Stimulated activated CD8-positive, alpha-beta memory T cell treated with anti-CD3 and anti-CD28 coated beads, Interleukin-4, amount 100 ng/mL, for 1 hour (primary cell): ENCODE results near the gene AMOT.
A peak's percentile ranks its signal among the peaks of the same experiment; 100 is the strongest.

ENCODE experiments used
- DNase-seq, 2 donors: peaks; one replicate each; pipeline ENCODE4 v3.0.0-alpha.2; 2020; ENCODE audit warnings: low read depth in 2 of 2, low spot score in 1 of 2

Gene AMOT

GRCh38 chrX:112841114-112841819, 636 bp upstream of the AMOT start:
- DNase-seq, result peak; percentile 26 to 55

- no peak for DNase-seq
Measured at GRCh38 chrX:112839856-112840255, 775 bp downstream of the AMOT start.

- no peak for DNase-seq
Measured at GRCh38 chrX:112837531-112837930, 3.1 kb downstream of the AMOT start.

- DNase-seq, result no peak
Measured at GRCh38 chrX:112835019-112835418, 5.6 kb downstream of the AMOT start.

DNA sequence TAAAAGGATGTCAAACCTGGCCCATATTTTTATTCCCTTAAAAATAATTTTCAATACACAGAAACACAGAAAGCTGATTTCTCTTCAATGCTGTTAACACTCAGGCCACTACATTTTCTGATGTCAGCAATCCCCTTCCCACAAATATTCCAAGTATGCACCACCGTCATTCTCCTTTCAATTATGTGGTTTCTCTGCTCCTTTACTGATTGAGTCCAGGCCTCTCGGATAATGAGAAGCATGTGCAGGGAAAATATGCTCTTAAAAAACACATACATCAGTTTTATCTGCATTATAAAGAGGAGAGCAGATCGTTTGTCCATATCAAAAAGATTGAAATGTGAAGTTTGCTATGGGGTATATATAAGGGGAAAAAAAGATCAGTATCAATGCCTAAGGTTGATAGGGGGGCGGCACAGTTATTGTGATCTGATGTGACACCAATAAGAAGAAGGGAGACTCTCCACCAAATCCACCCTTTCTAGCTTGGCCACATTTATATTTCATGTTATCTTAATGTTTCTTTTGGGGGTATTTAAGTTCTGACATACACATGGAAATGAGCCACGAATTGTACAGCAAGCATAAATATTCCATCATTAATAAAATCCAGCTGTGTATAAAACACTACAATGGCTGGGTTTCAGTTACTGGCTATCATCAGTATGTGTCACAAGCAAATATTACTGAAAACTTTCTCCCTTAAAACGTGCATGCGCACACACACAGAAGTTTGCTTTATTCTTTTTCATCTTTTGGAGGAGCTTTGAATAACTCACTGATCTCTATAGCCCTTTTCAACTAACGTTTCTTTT, 6.4 kb downstream of the AMOT start:
- no peak for DNase-seq

- DNase-seq, result no peak
Measured at GRCh38 chrX:112832481-112833095, 8.0 kb downstream of the AMOT start.

DNA sequence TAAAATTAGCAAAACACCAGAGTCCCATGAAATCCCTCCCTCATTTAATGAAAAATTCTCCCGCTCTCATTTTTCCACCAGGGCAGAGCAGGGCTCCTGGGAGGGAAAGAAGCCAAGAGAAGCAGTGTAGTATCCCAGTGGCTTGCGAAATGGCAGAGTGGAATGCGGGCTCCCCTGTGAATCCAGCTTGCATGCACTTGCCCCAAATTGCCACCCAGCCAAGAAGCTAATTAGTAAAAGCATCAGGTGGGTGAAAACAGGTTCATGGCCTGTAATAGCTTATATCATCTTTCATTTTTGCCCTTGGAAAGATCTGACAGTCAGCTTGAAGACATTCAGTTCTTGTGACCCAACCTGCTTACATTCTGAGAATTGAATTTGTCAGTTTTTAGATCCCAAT, 10.1 kb downstream of the AMOT start:
- DNase-seq, result no peak

DNA sequence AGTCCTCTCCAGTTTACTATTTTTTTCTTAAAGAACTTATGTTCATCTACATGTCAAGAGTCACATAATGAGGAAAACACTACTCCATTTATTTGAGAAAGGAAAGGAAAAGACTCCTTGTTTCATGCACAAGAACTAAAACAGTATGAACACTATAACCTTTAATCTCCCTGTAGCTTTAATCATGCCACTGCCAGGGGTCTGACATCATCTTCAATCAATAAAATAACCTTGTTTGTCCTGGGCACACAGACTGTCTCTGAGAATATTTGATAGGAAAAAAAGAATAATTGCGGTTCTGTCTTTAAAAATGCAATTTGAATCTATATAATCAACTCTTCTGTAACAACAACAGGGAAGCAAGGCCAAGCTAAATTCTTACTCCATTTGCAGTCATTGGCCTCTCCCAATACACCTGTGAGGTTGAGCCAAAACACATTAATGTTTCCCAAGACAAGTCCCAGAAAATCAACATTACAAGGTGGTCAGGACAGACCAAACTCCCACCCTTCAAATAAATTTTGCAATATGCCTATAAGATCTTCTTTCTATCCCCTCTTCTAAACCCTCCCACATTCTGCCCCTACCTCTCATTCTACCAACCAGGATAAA, 13.2 kb downstream of the AMOT start:
- DNase-seq, result no peak

- DNase-seq, result no peak
Measured at GRCh38 chrX:112826023-112826422, 14.6 kb downstream of the AMOT start.

GRCh38 chrX:112822892-112823291, 17.7 kb downstream of the AMOT start:
- DNase-seq, result no peak

DNA sequence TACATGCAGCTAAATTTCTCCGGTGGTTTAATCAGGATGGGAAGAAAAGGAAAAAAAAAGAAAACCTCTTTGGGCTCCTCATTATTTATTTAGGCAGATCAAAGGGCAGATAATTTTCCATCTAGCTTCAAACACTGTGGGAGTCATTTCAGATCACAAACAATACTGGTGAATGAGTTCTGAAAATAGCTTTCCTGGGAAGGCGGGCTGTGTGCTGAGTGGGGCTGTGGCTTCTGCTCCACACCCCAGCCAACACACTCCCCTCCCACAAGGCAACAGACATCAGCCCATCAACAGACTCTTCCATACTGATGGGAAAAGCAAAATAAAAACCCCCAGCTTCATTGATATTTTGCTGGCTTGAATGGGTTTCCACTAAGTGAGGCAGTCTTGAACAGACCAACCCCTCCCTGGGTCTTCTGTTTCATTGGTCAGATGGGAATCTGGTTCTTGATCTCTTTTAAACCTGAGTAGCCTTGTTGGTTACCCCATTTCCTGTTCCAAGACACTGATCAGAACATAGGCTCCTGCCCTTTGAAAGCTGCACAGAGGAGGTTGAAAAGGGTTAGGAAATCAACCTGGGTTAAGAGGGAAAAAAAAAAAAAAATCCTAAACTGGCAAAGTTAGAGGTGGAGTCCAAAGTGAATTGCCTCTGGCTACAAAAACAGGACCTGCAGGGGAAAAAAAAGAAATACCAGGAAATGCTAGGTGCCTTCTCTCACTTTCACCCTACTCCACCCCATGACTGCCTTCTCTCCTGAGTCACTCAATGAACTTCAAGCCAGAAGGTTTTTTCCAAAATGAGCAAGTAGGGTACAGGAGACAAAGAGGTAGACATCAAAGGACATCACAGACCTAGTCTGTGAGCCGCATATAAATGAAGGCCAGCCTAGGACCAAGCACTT, 20.0 kb downstream of the AMOT start:
- no peak for DNase-seq

DNA sequence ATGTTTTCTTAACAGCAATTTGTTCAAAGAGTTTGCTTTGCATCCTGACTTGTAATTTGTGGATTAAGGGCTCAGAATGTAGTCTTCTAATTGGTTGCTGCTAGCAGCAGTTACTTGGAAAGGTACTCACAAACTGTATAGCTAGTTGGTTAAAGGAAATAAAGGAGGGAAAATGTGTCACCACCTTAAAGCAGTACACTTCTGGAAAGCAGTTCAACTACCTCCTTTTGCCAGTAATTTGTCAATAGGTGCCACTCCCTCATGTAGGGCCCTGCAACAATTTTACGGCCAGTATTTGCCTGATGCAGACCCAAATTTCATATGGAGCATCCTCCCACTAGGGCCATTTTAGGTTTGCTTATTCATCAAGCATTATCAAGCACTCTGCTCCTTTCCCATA, 20.8 kb downstream of the AMOT start:
- no peak for DNase-seq

DNA sequence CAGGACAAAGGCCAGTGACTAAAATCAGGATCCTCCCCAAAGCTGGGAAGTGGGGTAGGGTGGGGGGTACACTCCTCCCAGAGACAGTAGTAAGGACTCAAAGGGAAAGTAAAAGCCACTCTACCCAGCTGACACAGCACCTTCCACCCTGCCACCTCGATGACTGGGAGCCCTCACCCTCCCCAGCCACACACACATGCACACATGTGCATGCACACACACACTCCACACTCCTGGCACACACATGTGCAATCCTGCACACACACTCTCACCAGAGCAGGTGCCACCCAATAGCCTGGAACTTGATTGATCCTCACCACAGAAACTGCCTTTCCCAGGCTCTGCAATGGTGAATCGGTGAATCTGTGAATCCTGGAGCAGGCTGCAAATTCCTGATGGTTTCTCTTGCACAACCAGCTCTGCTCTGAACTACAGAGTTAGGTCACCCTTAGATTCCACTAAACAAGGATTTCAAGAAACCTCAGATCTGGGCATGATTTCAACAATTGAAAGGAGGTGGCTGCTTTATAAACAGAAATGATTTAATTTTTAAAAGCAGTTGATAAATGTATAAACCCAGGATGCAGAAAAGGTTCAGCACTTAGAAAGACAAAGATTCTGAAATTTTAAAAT, 21.5 kb downstream of the AMOT start:
- DNase-seq, result no peak

DNA sequence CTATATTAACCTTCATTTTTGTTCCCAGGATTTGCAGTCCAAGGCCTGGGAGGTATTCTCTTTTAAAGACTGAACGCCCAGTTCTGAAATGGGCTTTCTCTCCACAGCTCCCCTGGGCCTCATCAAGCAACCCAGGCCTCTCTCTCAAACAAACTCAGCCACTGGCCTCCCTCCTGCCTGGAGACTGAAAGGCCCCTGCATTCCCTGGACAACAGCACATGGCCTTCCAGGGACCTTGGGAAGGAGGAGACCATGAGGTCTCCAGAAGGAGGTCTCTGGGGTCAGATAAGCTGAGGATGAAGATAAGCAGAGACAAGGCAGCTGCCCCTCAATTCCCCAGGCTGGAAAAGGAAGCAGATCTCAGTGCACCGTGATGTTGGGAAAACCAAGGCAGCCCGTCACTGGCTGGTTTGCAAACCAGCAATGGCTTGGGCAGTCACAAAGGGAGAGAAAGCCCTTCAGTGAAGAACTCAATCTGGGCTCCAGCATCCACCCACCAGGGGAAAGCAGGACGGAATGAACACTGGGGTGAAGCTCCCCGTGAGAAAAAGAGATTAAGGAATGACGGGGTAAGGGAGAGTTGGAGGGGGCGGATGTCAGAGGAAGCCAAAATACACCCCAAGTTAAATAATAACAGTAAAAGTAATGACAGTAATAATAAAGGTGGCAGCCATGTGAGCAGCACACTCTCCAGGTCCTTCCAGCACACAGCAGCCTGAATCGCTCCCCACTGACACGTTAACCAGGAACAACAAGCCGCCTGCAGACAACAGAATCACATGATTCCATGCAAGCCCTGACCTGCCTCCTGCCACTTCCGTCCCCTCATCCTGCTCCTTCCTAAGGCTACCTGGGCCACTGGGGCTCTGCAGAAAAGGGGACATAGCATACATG, 22.3 kb downstream of the AMOT start:
- no peak for DNase-seq

DNA sequence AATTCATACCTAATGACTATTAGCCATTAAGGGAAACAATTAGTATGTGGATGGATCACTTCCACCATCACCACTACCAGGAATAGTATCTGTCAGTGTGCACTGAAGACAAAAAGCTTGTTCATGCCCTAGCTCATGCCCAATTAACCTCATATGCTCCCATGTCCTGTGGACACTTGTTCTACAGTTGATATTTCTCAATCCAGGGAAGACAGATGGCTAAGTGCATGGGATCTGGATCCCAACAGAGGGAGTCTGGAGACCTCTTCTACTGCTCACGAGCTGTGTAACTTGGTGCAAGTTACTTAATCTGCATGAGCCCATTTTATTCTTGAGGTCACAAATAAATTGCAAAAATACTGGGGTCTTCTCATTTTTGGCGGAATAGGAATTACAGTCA, 23.7 kb downstream of the AMOT start:
- DNase-seq, result no peak

- DNase-seq, result no peak
Measured at GRCh38 chrX:112814496-112814895, 26.1 kb downstream of the AMOT start.

DNA sequence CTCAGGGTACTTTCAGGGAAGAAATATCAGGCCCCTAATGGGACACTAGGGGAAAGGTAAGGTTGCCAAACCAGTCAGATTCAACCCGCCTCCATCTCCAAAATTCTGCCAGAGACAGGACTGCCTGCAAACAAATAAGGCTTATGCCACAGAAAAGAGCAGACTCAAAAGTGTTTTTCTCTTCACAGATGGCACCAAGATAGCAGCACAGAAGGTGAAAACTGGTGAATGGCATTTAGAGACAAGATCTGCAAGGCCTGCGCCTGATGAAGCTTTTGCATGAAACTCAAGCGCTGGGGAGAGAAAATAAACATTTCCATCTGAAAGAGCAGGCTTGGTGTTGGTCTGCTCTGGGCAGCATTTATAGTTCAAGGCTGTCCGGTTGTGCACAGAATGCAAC, 27.9 kb downstream of the AMOT start:
- DNase-seq, result no peak

DNA sequence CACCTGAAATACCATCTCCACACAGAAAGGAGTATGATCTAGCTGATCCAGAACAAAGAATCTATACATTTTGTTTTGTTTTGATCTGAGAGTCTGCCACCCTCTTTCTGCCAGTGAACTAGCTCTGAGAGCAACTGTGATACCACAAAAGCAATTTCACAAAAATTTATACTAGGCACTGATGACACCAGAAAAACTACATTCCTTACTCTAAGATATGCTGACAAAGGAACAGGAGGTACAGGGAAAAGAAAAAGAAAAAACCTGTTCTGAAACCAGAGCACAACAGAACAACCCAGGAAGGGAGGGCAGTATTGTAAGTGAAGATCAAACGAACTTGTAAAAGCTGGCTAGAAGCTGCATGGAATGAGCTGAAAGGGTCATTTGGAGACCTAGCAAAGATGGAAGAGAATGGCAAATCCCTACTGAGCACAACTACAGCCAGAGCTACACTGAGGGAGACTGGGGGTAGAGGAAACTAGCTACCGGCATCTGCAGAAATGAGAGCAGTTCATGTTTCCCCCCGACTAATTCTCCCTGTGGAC, 31.9 kb downstream of the AMOT start:
- no peak for DNase-seq

DNA sequence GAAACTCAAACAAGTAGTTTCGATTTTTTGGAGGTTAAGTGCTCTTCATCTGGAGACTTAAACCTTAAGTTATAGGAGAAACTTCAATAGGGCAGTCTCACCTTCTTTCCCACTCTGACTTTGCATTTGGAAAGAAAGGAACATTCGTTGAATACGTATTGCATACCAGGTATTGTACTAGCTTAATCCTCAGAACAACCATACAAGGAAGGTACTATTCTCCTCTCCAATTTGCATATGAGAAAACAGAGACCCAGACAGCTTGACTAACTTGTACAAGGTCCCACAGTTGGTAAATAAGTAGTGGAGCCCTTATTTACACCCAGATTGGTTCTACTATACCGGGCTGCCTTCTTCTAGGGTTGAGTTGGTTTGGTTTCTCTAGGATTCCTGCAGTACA, 32.6 kb downstream of the AMOT start:
- no peak for DNase-seq
